Activated T-cell treated with anti-CD3 and anti-CD28 coated beads, Interleukin-2, amount 50 U/mL, for 72 hours (primary cell): ENCODE data around the gene KNSTRN. TPM values are rescaled to one million over a fixed set of nuclear protein-coding genes. Genes with fewer than 3 reads are reported as not detected.
A peak's percentile ranks its signal among the peaks of the same experiment; 100 is the strongest.

Source experiments
- ATAC-seq, 2 donors: fragments of 150-1000 bp; cut with Tn5 transposase; replicated peaks in 1 of 2; 2 replicates each; pipeline ENCODE4 v1.10.0; 2021; ENCODE audit warnings: moderate library complexity in 2 of 2, mild to moderate bottlenecking in 1 of 2
- DNase-seq, 2 donors: peaks; one replicate each; pipeline ENCODE4 v3.0.0; 2021 to 2022; ENCODE audit warnings: mixed read lengths in 1 of 2
- H3K27ac Mint-ChIP-seq: one replicate; pipeline ENCODE4 v1.8.0; 2022; ENCODE audit warnings: mild to moderate bottlenecking, moderate library complexity, mixed read lengths
- H3K27me3 Mint-ChIP-seq: one replicate; pipeline ENCODE4 v1.8.0; 2022; ENCODE audit warnings: low read depth, mixed read lengths
- H3K36me3 Mint-ChIP-seq, 2 donors: one replicate each; pipeline ENCODE4 v1.8.0; 2022; ENCODE audit warnings: mixed read lengths in 2 of 2, mild to moderate bottlenecking in 1 of 2; ENCODE audit not compliant: insufficient read depth in 2 of 2
- H3K4me1 Mint-ChIP-seq: one replicate; pipeline ENCODE4 v1.8.0; 2022; ENCODE audit warnings: low read depth, mixed read lengths
- H3K4me3 Mint-ChIP-seq, 2 donors: one replicate each; pipeline ENCODE4 v1.8.0; 2022; ENCODE audit warnings: mild to moderate bottlenecking in 2 of 2, mixed read lengths in 2 of 2, moderate library complexity in 2 of 2
- H3K9me3 Mint-ChIP-seq, 2 donors: one replicate each; pipeline ENCODE4 v1.8.0; 2022; ENCODE audit warnings: mixed read lengths in 2 of 2
- total RNA-seq, 2 donors: library from RNA; stranded (reverse); gene quantifications; one replicate each; pipeline ENCODE4 v1.2.3, GENCODE V29; 2022

The KNSTRN gene
- total RNA-seq, 2 donors from 2014 or later = 47.3 to 61.5 TPM

DNA sequence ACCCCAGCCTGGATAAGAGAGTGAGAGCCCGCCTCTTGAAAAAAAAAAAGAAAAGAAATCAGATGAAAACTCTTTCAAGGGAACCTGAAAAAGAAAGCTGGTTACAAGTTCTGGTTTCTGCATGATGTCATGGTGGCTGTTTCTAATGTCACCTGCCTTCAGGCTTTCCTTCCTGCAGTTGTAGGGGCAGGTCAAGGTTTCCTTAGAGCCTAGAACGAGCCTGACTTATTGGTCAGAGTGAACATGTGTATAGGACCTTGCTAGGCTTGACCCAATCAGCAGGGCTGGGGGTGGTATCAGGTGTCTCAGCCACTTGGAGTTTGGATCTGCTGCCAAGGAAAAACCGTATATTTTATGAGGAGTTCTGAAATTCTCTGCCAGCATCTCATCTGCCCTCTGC lies 26.8 kb downstream of the KNSTRN start:
- H3K9me3 Mint-ChIP-seq = no peaks in the 10 kb centered on the region
- DNase-seq (no peak), ATAC-seq (no peak)
- no peaks in the 10 kb centered on the region for H3K27me3 Mint-ChIP-seq
- H3K27ac Mint-ChIP-seq = peak overlapping the region; percentile 22
- peaks cover 10 to 23% of the 10 kb centered on the region in 2 donors for H3K36me3 Mint-ChIP-seq
- H3K4me3 Mint-ChIP-seq = peak overlapping the region in 1 of 2 donors; percentile 11
- H3K4me1 Mint-ChIP-seq = peaks cover 46% of the 10 kb centered on the region

GRCh38 chr15:40410476-40410875 lies 28.0 kb downstream of the KNSTRN start:
- Mint-ChIP-seq H3K9me3 (no peaks in the 10 kb centered on the region), H3K4me1 (peaks cover 35% of the 10 kb centered on the region), H3K27me3 (no peaks in the 10 kb centered on the region), H3K27ac (peak overlapping the region; percentile 75), H3K36me3 (peaks cover 10 to 24% of the 10 kb centered on the region in 2 donors), H3K4me3 (no peak overlapping the region)
- DNase-seq = no peak
- ATAC-seq = no peak

- Mint-ChIP-seq H3K4me3 (no peak overlapping the region), H3K4me1 (peaks cover 24% of the 10 kb centered on the region), H3K27ac (peak overlapping the region; percentile 2), H3K9me3 (no peaks in the 10 kb centered on the region), H3K36me3 (peaks cover 10 to 26% of the 10 kb centered on the region in 2 donors), H3K27me3 (no peaks in the 10 kb centered on the region)
- DNase-seq (no peak), ATAC-seq (no peak)
Observed at GRCh38 chr15:40412095-40412759, 29.7 kb downstream of the KNSTRN start.

GRCh38 chr15:40413036-40413435 lies 30.5 kb downstream of the KNSTRN start:
- H3K4me3 Mint-ChIP-seq = no peak overlapping the region
- DNase-seq = no peak
- no peaks in the 10 kb centered on the region for H3K9me3 Mint-ChIP-seq
- ATAC-seq = no peak
- H3K36me3 Mint-ChIP-seq = peaks cover 12 to 26% of the 10 kb centered on the region in 2 donors
- peaks cover 15% of the 10 kb centered on the region for H3K4me1 Mint-ChIP-seq
- no peaks in the 10 kb centered on the region for H3K27me3 Mint-ChIP-seq
- no peak overlapping the region for H3K27ac Mint-ChIP-seq

GRCh38 chr15:40414816-40415215 lies 32.3 kb downstream of the KNSTRN start:
- no peaks in the 10 kb centered on the region for H3K9me3 Mint-ChIP-seq
- no peak overlapping the region for H3K27ac Mint-ChIP-seq
- ATAC-seq = no peak
- no peaks in the 10 kb centered on the region for H3K4me1 Mint-ChIP-seq
- no peaks in the 10 kb centered on the region for H3K27me3 Mint-ChIP-seq
- no peak for DNase-seq
- H3K4me3 Mint-ChIP-seq = no peak overlapping the region
- peaks cover 12 to 26% of the 10 kb centered on the region in 2 donors for H3K36me3 Mint-ChIP-seq

GRCh38 chr15:40415226-40415625 lies 32.7 kb downstream of the KNSTRN start:
- Mint-ChIP-seq H3K4me3 (no peak overlapping the region), H3K27ac (no peak overlapping the region), H3K4me1 (no peaks in the 10 kb centered on the region), H3K36me3 (peaks cover 12 to 22% of the 10 kb centered on the region in 2 donors), H3K27me3 (no peaks in the 10 kb centered on the region), H3K9me3 (no peaks in the 10 kb centered on the region)
- ATAC-seq (no peak), DNase-seq (no peak)

DNA sequence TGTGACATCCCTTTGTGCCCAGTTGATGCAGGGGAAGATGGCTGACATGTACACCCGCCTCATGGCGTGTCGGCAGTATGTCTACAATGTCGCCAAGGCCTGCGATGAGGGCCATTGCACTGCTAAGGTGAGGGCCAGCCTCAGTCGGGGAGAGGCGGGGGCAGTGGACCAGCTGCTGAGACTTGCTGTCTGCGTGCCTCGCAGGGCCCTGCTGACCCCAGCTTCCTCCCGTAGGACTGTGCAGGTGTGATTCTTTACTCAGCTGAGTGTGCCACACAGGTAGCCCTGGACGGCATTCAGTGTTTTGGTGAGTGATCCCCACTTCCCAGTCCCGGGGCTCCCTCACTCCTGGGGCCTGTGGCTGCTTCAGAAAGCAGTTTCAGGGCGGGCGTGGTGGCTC lies 33.5 kb downstream of the KNSTRN start:
- Mint-ChIP-seq H3K36me3 (peaks cover 9 to 14% of the 10 kb centered on the region in 2 donors), H3K9me3 (no peaks in the 10 kb centered on the region), H3K4me1 (no peaks in the 10 kb centered on the region), H3K27me3 (no peaks in the 10 kb centered on the region), H3K4me3 (no peak overlapping the region), H3K27ac (no peak overlapping the region)
- ATAC-seq = no peak
- no peak for DNase-seq

- H3K4me1 Mint-ChIP-seq = no peaks in the 10 kb centered on the region
- DNase-seq = no peak
- peaks cover 2 to 3% of the 10 kb centered on the region in 2 donors for H3K36me3 Mint-ChIP-seq
- H3K4me3 Mint-ChIP-seq = no peak overlapping the region
- no peaks in the 10 kb centered on the region for H3K9me3 Mint-ChIP-seq
- no peak for ATAC-seq
- H3K27ac Mint-ChIP-seq = no peak overlapping the region
- H3K27me3 Mint-ChIP-seq = no peaks in the 10 kb centered on the region
Observed at GRCh38 chr15:40418126-40418525, 35.6 kb downstream of the KNSTRN start.

DNA sequence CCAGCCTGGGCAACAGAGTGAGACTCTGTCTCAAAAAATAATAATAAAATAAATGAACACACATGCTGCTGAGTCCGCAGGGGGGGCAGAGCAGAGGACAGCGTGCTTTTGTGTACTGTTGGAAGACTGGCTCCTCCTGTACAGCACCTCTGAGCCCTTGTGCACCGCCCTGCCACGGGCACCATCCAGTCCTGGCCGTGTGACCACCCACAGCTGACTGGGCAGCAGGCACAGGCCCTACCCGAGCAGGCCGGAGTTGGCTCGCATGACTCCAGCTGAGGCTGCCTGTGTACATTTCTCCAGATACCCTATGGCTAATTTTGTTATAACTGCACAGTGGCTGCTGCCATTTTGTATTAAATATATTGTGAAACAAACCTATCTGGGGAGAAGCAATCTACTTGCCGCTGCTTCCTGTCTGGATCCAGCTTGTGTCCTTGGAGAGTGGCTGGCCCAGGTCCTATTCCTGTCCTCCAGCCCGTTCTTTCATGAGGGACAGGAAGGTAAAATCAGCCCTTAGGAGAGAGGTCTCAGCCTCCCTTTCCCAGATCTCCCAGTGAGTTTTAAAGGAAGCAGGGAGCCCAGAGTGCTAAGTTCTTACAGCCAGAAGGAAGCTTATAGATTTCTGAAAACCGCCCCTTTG lies 37.7 kb downstream of the KNSTRN start:
- Mint-ChIP-seq H3K4me1 (no peaks in the 10 kb centered on the region), H3K27ac (no peak overlapping the region), H3K4me3 (no peak overlapping the region), H3K27me3 (no peaks in the 10 kb centered on the region), H3K9me3 (no peaks in the 10 kb centered on the region), H3K36me3 (peaks cover 2 to 3% of the 10 kb centered on the region in 2 donors)
- no peak for ATAC-seq
- DNase-seq = no peak

GRCh38 chr15:40420793-40421192 lies 38.3 kb downstream of the KNSTRN start:
- no peak for ATAC-seq
- Mint-ChIP-seq H3K9me3 (no peaks in the 10 kb centered on the region), H3K36me3 (peaks cover 0 to 2% of the 10 kb centered on the region in 2 donors), H3K4me1 (no peaks in the 10 kb centered on the region), H3K27me3 (no peaks in the 10 kb centered on the region), H3K27ac (no peak overlapping the region), H3K4me3 (no peak overlapping the region)
- DNase-seq = no peak

- DNase-seq (peak; percentile 83 to 88), ATAC-seq (peak; percentile 97 to 98)
- Mint-ChIP-seq H3K4me3 (no peak overlapping the region), H3K9me3 (no peaks in the 10 kb centered on the region), H3K4me1 (no peaks in the 10 kb centered on the region), H3K27ac (no peak overlapping the region), H3K27me3 (no peaks in the 10 kb centered on the region), H3K36me3 (peaks cover 0 to 2% of the 10 kb centered on the region in 2 donors)
Observed at GRCh38 chr15:40421246-40422157, 39.0 kb downstream of the KNSTRN start.

DNA sequence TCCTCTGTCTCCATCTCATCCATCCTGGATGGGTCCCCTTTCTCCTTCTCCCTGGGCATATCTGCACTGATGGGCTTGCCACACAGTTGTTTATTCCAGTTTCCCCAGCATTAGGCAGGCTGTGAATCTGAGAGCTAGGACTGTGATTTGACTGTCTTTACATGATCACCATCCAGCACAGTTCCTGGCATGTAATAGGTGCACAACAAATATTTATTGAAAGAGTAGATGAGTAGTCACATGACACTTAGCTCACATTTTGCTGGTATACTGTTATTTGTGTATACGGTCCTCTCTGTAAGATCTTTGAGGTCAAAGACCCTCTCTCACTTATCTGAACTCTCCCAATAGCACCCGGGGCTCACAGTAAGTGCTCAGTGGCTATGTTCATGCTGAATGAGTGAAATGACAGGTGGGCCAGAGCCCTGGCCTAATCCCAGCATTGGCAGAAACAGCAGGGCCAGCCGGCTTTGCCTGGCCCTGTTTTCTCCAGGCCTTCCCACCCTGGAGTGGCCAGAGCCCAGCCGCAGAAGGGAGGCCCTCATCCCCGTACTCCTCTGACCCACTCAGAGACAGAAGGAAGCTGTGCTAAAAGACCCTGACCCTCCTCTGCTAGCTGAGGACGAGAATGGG lies 42.1 kb downstream of the KNSTRN start:
- Mint-ChIP-seq H3K27ac (no peak overlapping the region), H3K9me3 (no peaks in the 10 kb centered on the region), H3K4me3 (no peak overlapping the region), H3K36me3 (no peaks in the 10 kb centered on the region), H3K4me1 (no peaks in the 10 kb centered on the region), H3K27me3 (no peaks in the 10 kb centered on the region)
- ATAC-seq = no peak
- DNase-seq = no peak

DNA sequence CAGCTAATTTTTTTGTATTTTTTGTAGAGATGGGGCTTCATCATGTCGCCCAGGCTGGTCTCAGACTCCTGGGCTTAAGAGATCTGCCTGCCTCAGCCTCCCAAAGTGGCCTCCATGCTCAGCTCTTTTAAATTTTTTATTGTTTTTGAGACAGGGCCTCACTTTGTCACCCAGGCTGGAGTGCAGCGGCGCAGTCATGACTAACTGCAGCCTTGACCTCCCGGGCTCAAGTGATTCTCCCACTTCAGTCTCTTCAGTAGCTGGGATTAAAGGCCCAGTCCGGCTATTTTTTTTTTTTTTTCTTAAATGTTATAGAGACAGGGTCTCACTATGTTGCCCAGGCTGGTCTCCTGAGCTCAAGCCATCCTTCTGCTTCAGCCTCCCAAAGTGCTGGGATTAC lies 43.2 kb downstream of the KNSTRN start:
- Mint-ChIP-seq H3K27ac (no peak overlapping the region), H3K4me3 (no peak overlapping the region)
- no peak for ATAC-seq

More for the DNA sequence above, 43.2 kb downstream of the KNSTRN start:
- Mint-ChIP-seq H3K36me3 (no peaks in the 10 kb centered on the region), H3K9me3 (no peaks in the 10 kb centered on the region), H3K4me1 (no peaks in the 10 kb centered on the region), H3K27me3 (no peaks in the 10 kb centered on the region)
- no peak for DNase-seq
